PC-3 (cell line): Measurements from ENCODE around the gene TUBA4B. TPM values are rescaled to one million over a fixed set of nuclear protein-coding genes. Genes with fewer than 3 reads are reported as not detected.

ENCODE experiments used
- ATAC-seq: fragments of 200-7000 bp; cut with Tn5 transposase; 2 replicates; pipeline ENCODE4 v1.9.1; 2020; ENCODE audit warnings: mild to moderate bottlenecking, moderate library complexity
- BruUV-seq: library from RNA; stranded (reverse); fragments of 400-500 nt; replicated peaks from 2 replicates; lab custom pipeline; 2021; lab: Mats Ljungman, UMichigan
- CTCF ChIA-PET: fragments of 300-600 bp; sonication (Branson Sonifier 250); formaldehyde crosslinking; loops from one replicate; lab custom pipeline; 2022; ENCODE audit warnings: antibody characterized with exemption; lab: Charles Lee
- POLR2A ChIA-PET: fragments of 300-600 bp; sonication (Branson Sonifier 250); formaldehyde crosslinking; loops from one replicate; lab custom pipeline; 2022; ENCODE audit warnings: antibody characterized with exemption; ENCODE audit not compliant: unreplicated experiment; lab: Charles Lee
- DNase-seq: peaks from one replicate; pipeline ENCODE4 v3.0.0-alpha.2; 2015
- H2AFZ ChIP-seq: fragments of 300-600 bp; sonication (generic); 2 replicates; pipeline ENCODE4 v1.6.0; 2016; ENCODE audit warnings: antibody characterized with exemption, low read length
- H3F3A ChIP-seq: fragments of 300-600 bp; sonication (generic); one replicate; pipeline ENCODE4 v1.6.0; 2017; ENCODE audit warnings: antibody characterized with exemption, low read length, control low read depth, mild to moderate bottlenecking; ENCODE audit not compliant: unreplicated experiment
- H3K27ac ChIP-seq: fragments of 300-600 bp; sonication (generic); 2 replicates; pipeline ENCODE4 v1.5.1; 2016; ENCODE audit warnings: mild to moderate bottlenecking, low read length
- H3K27me3 ChIP-seq: fragments of 300-600 bp; sonication (generic); 2 replicates; pipeline ENCODE4 v1.6.1; 2016; ENCODE audit warnings: low read length, mixed read lengths
- H3K36me3 ChIP-seq: fragments of 300-600 bp; sonication (generic); 2 replicates; pipeline ENCODE4 v1.6.1; 2016; ENCODE audit warnings: low read depth, mixed run types, low read length, mixed read lengths
- H3K4me1 ChIP-seq: fragments of 300-600 bp; sonication (generic); 2 replicates; pipeline ENCODE4 v1.5.1; 2016; ENCODE audit warnings: low read length; ENCODE audit not compliant: insufficient read depth
- H3K4me2 ChIP-seq: fragments of 300-600 bp; sonication (generic); 2 replicates; pipeline ENCODE4 v1.6.0; 2016; ENCODE audit warnings: low read length
- H3K4me3 ChIP-seq: fragments of 300-600 bp; sonication (generic); 2 replicates; pipeline ENCODE4 v1.5.1; 2016; ENCODE audit warnings: mild to moderate bottlenecking, low read length, mixed read lengths
- H3K79me2 ChIP-seq: fragments of 300-600 bp; sonication (generic); 2 replicates; pipeline ENCODE4 v1.6.1; 2017; ENCODE audit warnings: low read length, mixed read lengths
- H3K9ac ChIP-seq: fragments of 300-600 bp; sonication (generic); 2 replicates; pipeline ENCODE4 v1.6.0; 2016; ENCODE audit warnings: mild to moderate bottlenecking, low read length
- H3K9me2 ChIP-seq: fragments of 300-600 bp; sonication (generic); replicated peaks from 2 replicates; pipeline ENCODE4 v1.6.1; 2016; ENCODE audit warnings: mixed run types, low read length, mixed read lengths
- H3K9me3 ChIP-seq: fragments of 300-600 bp; sonication (generic); 2 replicates; pipeline ENCODE4 v1.6.1; 2016; ENCODE audit warnings: low read length, mixed read lengths
- H4K20me1 ChIP-seq: fragments of 300-600 bp; sonication (generic); 2 replicates; pipeline ENCODE4 v1.6.1; 2016; ENCODE audit warnings: low read length, mixed read lengths
- EZH2 ChIP-seq: fragments of 300-600 bp; sonication (generic); IDR thresholded peaks from one replicate; pipeline ENCODE4 v1.6.1; 2017; ENCODE audit warnings: antibody characterized with exemption, mild to moderate bottlenecking, low read length; ENCODE audit not compliant: unreplicated experiment
- EZH2phosphoT487 ChIP-seq: fragments of 300-600 bp; sonication (generic); IDR thresholded peaks from 2 replicates; pipeline ENCODE4 v1.6.1; 2018; ENCODE audit warnings: mild to moderate bottlenecking, antibody characterized with exemption, low read length, borderline replicate concordance
- intact Hi-C: fragments of 100-400 bp; cut with micrococcal nuclease; formaldehyde crosslinking; loops from 2 replicates; pipeline ENCODE4 v1.9.0; 2023
- total RNA-seq: library from RNA; depleted of rRNA; stranded (reverse); fragments of >200 nt; gene quantifications from 2 replicates; pipeline ENCODE4 v1.2.3, GENCODE V29; 2014
- TF ChIP-seq, protein P1 (sequence below): fragments of 300-600 bp; sonication (generic); conservative IDR thresholded peaks from 2 replicates; pipeline ENCODE4 v1.5.1; 2017; ENCODE audit warnings: antibody characterized with exemption, low read depth, mild to moderate bottlenecking, low read length

Gene TUBA4B
- total RNA-seq, 1 experiment from 2014 or later, result not detected

DNA sequence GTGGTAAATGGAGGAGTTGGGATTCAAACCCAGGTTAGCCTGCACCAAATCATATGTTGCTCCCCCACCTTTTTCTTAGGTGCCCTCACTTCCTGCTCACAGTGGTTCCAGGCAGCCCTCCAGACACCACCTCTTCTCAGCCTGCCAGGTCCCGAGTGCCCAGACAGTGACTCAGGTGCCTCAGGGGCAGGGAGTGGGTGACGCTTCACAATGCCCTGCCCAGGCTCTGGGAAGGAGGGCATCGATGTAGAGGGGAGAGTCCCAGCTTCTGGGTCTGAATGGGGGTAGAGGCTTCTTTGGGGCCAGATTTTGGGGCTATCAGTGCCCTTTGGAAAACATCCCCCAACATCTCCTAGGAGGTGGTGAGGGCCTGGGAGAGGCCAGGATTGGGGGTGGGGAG is 20.9 kb downstream of the TUBA4B start:
- Histone ChIP-seq H3K27me3 (no peaks in the 10 kb centered on the region), H3K79me2 (no peaks in the 10 kb centered on the region), H3K36me3 (no peaks in the 10 kb centered on the region), H3K9ac (peak overlapping the region; percentile 59), H3K9me2 (no peaks in the 10 kb centered on the region), H3K4me2 (peak overlapping the region; percentile 76), H3K9me3 (no peaks in the 10 kb centered on the region), H3K4me3 (peak overlapping the region; percentile 47), H3K4me1 (peaks cover 34% of the 10 kb centered on the region), H4K20me1 (no peaks in the 10 kb centered on the region), H2AFZ (peak overlapping the region; percentile 30; the same call in 1 of the 2 replicates), H3F3A (no peaks in the 10 kb centered on the region), H3K27ac (peak overlapping the region; percentile 86)
- ATAC-seq, result peak; percentile 74
- intact Hi-C loops, result loop anchor here (2.0 kb wide), 1 partner anchor 25 kb away; no protein-coding TSS in a partner anchor
- no peak for TF ChIP-seq EZH2phosphoT487
- TF ChIP-seq EZH2, result no peak
- TF ChIP-seq, protein P1, sequence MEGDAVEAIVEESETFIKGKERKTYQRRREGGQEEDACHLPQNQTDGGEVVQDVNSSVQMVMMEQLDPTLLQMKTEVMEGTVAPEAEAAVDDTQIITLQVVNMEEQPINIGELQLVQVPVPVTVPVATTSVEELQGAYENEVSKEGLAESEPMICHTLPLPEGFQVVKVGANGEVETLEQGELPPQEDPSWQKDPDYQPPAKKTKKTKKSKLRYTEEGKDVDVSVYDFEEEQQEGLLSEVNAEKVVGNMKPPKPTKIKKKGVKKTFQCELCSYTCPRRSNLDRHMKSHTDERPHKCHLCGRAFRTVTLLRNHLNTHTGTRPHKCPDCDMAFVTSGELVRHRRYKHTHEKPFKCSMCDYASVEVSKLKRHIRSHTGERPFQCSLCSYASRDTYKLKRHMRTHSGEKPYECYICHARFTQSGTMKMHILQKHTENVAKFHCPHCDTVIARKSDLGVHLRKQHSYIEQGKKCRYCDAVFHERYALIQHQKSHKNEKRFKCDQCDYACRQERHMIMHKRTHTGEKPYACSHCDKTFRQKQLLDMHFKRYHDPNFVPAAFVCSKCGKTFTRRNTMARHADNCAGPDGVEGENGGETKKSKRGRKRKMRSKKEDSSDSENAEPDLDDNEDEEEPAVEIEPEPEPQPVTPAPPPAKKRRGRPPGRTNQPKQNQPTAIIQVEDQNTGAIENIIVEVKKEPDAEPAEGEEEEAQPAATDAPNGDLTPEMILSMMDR, result no peak
- POLR2A ChIA-PET, result interaction anchor here (0.5 to 1.1 kb wide), 3 partner anchors 20 to 44 kb away, joined by 6 to 10 read pairs (median 9); partner anchors contain the start of genes ANKZF1, ATG9A, TUBA4A and TUBA4B
- DNase-seq, result peak; percentile 92
- CTCF ChIA-PET, result interaction anchor here (0.9 to 1.1 kb wide), 3 partner anchors 21 to 56 kb away, joined by 3 to 9 read pairs (median 4); partner anchors contain the start of gene GLB1L
- BruUV-seq, result no TSS peak

DNA sequence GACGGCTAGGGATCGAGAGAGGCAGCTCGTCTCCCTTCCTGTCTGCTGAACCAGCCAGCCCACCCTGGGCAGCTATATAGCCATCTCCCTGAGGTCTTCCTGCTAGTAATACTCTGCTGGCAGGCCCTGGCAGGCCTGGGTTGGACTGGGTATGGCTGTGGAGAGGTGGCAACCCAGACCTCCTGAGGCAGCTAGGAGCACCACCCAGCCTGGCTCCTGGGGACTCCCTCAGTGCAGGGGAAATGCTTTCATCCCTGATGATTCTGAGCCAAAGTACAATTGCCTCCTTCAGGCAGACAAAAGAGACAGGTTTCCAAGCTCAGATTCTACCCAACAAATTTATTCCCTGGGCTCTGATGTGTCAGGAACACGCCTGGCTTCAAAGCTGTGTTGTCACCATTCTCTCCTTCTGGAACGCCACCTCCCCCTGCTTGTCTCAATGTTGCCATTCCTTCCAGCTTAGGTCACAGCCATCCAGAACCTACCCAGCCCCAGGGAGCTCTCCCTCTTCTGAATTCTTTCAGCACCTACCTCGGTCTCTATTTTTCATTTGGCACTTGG is 21.4 kb downstream of the TUBA4B start:
- Histone ChIP-seq H3K4me1 (peaks cover 34% of the 10 kb centered on the region), H4K20me1 (no peaks in the 10 kb centered on the region), H3K9me2 (no peaks in the 10 kb centered on the region), H3K36me3 (no peaks in the 10 kb centered on the region), H3K9me3 (no peaks in the 10 kb centered on the region), H3K4me2 (peak overlapping the region; percentile 76), H3F3A (no peaks in the 10 kb centered on the region), H3K79me2 (no peaks in the 10 kb centered on the region), H3K9ac (peak overlapping the region; percentile 59), H3K4me3 (peak overlapping the region; percentile 47), H2AFZ (peak overlapping the region; percentile 30; the same call in 1 of the 2 replicates), H3K27me3 (no peaks in the 10 kb centered on the region), H3K27ac (peak overlapping the region; percentile 86)
- DNase-seq (peak; percentile 88), ATAC-seq (peak; percentile 36)
- intact Hi-C loops, result loop anchor here (2.0 kb wide), 1 partner anchor 26 kb away; no protein-coding TSS in a partner anchor
- POLR2A ChIA-PET, result interaction anchor here (0.5 to 1.1 kb wide), 6 partner anchors 20 to 68 kb away, joined by 3 to 10 read pairs (median 4); partner anchors contain the start of genes ANKZF1, ATG9A, GLB1L and STK16
- TF ChIP-seq, protein P1, result no peak
- TF ChIP-seq EZH2phosphoT487, result no peak
- CTCF ChIA-PET, result interaction anchor here (0.6 to 1.1 kb wide), 4 partner anchors 20 to 98 kb away, joined by 3 to 9 read pairs (median 4); partner anchors contain the start of genes CNPPD1 and GLB1L
- BruUV-seq, result TSS peak; percentile 79
